WTC11 (cell line): ENCODE results near the gene CDC73.

Experiments used
- CBFB ChIP-seq: sonication (generic); formaldehyde crosslinking; IDR thresholded peaks from 2 replicates; pipeline ENCODE4 v1.8.1; 2022; ENCODE audit warnings: mild to moderate bottlenecking, low read depth, missing genetic modification reagents
- TF ChIP-seq, protein P1 (sequence below): fragments of 200-600 bp; IDR thresholded peaks from 2 replicates; pipeline ENCODE4 v1.8.0; 2022; ENCODE audit warnings: antibody characterized with exemption

DNA sequence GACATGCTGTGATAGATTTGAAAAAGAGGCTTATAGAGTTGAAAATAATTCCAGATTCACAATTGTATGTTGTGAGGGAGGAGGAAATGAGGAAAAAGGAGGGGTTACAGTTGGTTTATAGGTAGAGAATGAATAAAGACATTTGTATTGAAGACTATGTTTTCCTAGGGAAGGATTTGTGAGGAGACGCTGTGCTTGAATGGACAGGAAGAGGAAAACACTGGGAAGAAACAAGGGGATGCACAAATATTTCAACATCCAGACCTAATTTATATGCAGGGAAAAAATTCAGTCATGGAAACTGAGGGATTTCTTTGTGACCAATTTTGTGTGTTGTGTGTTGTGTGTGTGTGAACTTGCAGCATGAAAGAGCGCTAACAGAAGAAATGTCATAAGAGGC, 157.1 kb downstream of the CDC73 start:
- TF ChIP-seq, protein P1, sequence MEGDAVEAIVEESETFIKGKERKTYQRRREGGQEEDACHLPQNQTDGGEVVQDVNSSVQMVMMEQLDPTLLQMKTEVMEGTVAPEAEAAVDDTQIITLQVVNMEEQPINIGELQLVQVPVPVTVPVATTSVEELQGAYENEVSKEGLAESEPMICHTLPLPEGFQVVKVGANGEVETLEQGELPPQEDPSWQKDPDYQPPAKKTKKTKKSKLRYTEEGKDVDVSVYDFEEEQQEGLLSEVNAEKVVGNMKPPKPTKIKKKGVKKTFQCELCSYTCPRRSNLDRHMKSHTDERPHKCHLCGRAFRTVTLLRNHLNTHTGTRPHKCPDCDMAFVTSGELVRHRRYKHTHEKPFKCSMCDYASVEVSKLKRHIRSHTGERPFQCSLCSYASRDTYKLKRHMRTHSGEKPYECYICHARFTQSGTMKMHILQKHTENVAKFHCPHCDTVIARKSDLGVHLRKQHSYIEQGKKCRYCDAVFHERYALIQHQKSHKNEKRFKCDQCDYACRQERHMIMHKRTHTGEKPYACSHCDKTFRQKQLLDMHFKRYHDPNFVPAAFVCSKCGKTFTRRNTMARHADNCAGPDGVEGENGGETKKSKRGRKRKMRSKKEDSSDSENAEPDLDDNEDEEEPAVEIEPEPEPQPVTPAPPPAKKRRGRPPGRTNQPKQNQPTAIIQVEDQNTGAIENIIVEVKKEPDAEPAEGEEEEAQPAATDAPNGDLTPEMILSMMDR, result no peak
- TF ChIP-seq CBFB (CRISPR knock-in tag), result no peak
